ENCODE data around the gene LYST.

Gene LYST

GRCh38 chr1:235632506-235633401 lies 234.0 kb downstream of the LYST start:
- no peak for TF ChIP-seq GATA3 (IDR thresholded peaks at IDR 0.05; ENCODE audit: low read depth, low read length)
- TF ChIP-seq GATA2 (IDR thresholded peaks at IDR 0.05; ENCODE audit: low read depth, low read length), result no peak

GRCh38 chr1:235631816-235632215 lies 234.9 kb downstream of the LYST start:
- TF ChIP-seq GATA2 (IDR thresholded peaks at IDR 0.05; ENCODE audit: low read depth, low read length) (no peak), GATA3 (IDR thresholded peaks at IDR 0.05; ENCODE audit: low read depth, low read length) (no peak)

GRCh38 chr1:235628316-235629005 lies 238.2 kb downstream of the LYST start:
- no peak for TF ChIP-seq GATA3 (IDR thresholded peaks at IDR 0.05; ENCODE audit: low read depth, low read length)
- TF ChIP-seq GATA2 (IDR thresholded peaks at IDR 0.05; ENCODE audit: low read depth, low read length), result no peak

GRCh38 chr1:235625831-235626230 lies 240.9 kb downstream of the LYST start:
- no peak for TF ChIP-seq GATA3 (IDR thresholded peaks at IDR 0.05; ENCODE audit: low read depth, low read length)
- TF ChIP-seq GATA2 (IDR thresholded peaks at IDR 0.05; ENCODE audit: low read depth, low read length), result no peak

GRCh38 chr1:235625340-235625739 lies 241.4 kb downstream of the LYST start:
- TF ChIP-seq GATA2 (IDR thresholded peaks at IDR 0.05; ENCODE audit: low read depth, low read length), result no peak
- TF ChIP-seq GATA3 (IDR thresholded peaks at IDR 0.05; ENCODE audit: low read depth, low read length), result no peak

- TF ChIP-seq GATA3 (IDR thresholded peaks at IDR 0.05; ENCODE audit: low read depth, low read length) (no peak), GATA2 (IDR thresholded peaks at IDR 0.05; ENCODE audit: low read depth, low read length) (no peak)
Measured at GRCh38 chr1:235624721-235625333, 241.9 kb downstream of the LYST start.

- TF ChIP-seq GATA2 (IDR thresholded peaks at IDR 0.05; ENCODE audit: low read depth, low read length), result no peak
- no peak for TF ChIP-seq GATA3 (IDR thresholded peaks at IDR 0.05; ENCODE audit: low read depth, low read length)
Measured at GRCh38 chr1:235622936-235623779, 243.5 kb downstream of the LYST start.

- TF ChIP-seq GATA2 (IDR thresholded peaks at IDR 0.05; ENCODE audit: low read depth, low read length) (no peak), GATA3 (IDR thresholded peaks at IDR 0.05; ENCODE audit: low read depth, low read length) (no peak)
Measured at GRCh38 chr1:235617808-235618207, 248.9 kb downstream of the LYST start.

GRCh38 chr1:235617140-235617539 lies 249.6 kb downstream of the LYST start:
- TF ChIP-seq GATA3 (IDR thresholded peaks at IDR 0.05; ENCODE audit: low read depth, low read length) (no peak), GATA2 (IDR thresholded peaks at IDR 0.05; ENCODE audit: low read depth, low read length) (no peak)

GRCh38 chr1:235614442-235614954 lies 252.2 kb downstream of the LYST start:
- TF ChIP-seq GATA3 (IDR thresholded peaks at IDR 0.05; ENCODE audit: low read depth, low read length) (no peak), GATA2 (IDR thresholded peaks at IDR 0.05; ENCODE audit: low read depth, low read length) (no peak)

- TF ChIP-seq GATA3 (IDR thresholded peaks at IDR 0.05; ENCODE audit: low read depth, low read length), result no peak
- no peak for TF ChIP-seq GATA2 (IDR thresholded peaks at IDR 0.05; ENCODE audit: low read depth, low read length)
Measured at GRCh38 chr1:235613602-235614001, 253.1 kb downstream of the LYST start.

- no peak for TF ChIP-seq GATA3 (IDR thresholded peaks at IDR 0.05; ENCODE audit: low read depth, low read length)
- no peak for TF ChIP-seq GATA2 (IDR thresholded peaks at IDR 0.05; ENCODE audit: low read depth, low read length)
Measured at GRCh38 chr1:235612761-235613160, 253.9 kb downstream of the LYST start.
